LNCaP clone FGC (cell line): ENCODE measurements around the gene HOXC11.

ENCODE experiments used
- DNase-seq: peaks from one replicate; pipeline ENCODE4 v3.0.0-alpha.2; 2011; ENCODE audit warnings: low read depth
- H3K4me3 ChIP-seq: 2 replicates; pipeline ENCODE4 v1.5.1; 2011; ENCODE audit warnings: mild to moderate bottlenecking, low read depth, low read length, control low read depth
- CTCF ChIP-seq: IDR thresholded peaks from 2 replicates; pipeline ENCODE4 v1.5.1; 2012; ENCODE audit warnings: mild to moderate bottlenecking; ENCODE audit not compliant: control insufficient read depth, insufficient read depth; ENCODE audit errors: extremely low read depth

The HOXC11 gene

GRCh38 chr12:53994264-53995001, 21.5 kb downstream of the HOXC11 start:
- H3K4me3 ChIP-seq = no peak overlapping the region
- TF ChIP-seq CTCF = no peak
- DNase-seq = no peak

GRCh38 chr12:53995002-53995377, 22.1 kb downstream of the HOXC11 start:
- no peak overlapping the region for H3K4me3 ChIP-seq
- TF ChIP-seq CTCF = no peak
- DNase-seq = no peak

GRCh38 chr12:53995378-53996239, 22.7 kb downstream of the HOXC11 start:
- no peak for TF ChIP-seq CTCF
- DNase-seq = no peak
- no peak overlapping the region for H3K4me3 ChIP-seq

GRCh38 chr12:53996240-53997203, 23.6 kb downstream of the HOXC11 start:
- DNase-seq = no peak
- no peak for TF ChIP-seq CTCF
- H3K4me3 ChIP-seq = no peak overlapping the region

- DNase-seq = no peak
- H3K4me3 ChIP-seq = no peak overlapping the region
- TF ChIP-seq CTCF = no peak
These were observed 24.5 kb downstream of the HOXC11 start for GRCh38 chr12:53997204-53998109.
